ENCODE measurements around the gene PSMC3.

GRCh38 chr11:47418454-47419259 lies 7.6 kb downstream of the PSMC3 start:
- TF ChIP-seq POLR2A (IDR thresholded peaks at IDR 0.05; ENCODE audit: low read length) (no peak), GATA1 (IDR thresholded peaks at IDR 0.05; ENCODE audit: low read depth, low read length) (no peak)
